ENCODE results near the gene SOCS7. TPM values are rescaled to one million over a fixed set of nuclear protein-coding genes. Genes with fewer than 3 reads are reported as not detected.

The SOCS7 gene
- polyA plus RNA-seq, 1 experiment: 5.8 TPM

DNA sequence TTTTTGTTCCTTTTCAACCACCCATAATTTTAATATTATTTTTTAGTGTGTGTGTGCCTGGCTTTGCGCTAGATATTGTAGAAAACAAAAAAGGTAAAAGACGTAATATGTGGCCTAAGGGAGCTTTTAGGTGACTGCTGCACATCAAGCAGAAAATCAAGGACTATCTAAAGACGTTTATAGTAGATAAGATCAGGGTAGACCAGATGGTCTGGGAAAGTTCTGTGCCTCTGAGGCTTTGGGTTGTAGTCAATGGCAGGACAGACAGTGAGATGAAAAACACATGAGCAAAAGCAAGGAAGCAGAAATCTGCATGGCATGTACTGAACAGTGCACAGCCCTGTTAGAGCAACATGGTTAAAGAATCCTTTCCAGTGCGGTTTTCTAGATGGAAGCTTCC lies 49.8 kb downstream of the SOCS7 start:
- DNase-seq (ENCODE audit: low read depth, low spot score): no peak
- CTCF ChIA-PET: interaction anchor here (1.0 to 3.6 kb wide), 2 partner anchors 13 to 53 kb away, joined by 5 to 21 read pairs; no protein-coding TSS in a partner anchor

DNA sequence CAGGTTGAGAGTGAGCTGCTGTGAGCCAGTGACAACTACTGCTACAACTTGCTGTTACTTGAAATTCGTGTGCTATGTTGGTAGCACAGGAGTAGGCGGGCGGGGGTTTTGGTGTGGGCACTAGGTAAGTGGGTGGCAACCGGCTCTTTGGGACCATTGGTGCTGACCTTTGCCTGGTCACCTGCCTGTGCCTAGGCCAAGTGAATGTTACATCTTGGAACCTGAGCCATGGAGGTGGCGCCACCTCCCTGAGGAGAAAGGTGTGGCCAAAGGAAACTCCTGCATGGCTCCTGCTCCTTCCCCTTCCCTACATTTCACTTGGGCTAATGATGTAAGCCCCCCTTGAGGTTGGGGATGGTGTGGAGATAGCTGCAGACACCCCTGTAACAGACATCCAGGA lies 51.3 kb downstream of the SOCS7 start:
- POLR2A ChIA-PET: no interaction called here
- no peak overlapping the region for H3K27ac ChIP-seq (ENCODE audit: low read depth, low read length)

More for the DNA sequence above, 49.8 kb downstream of the SOCS7 start:
- Histone ChIP-seq H3K4me3 (ENCODE audit: low read depth, low read length) (no peak overlapping the region), H3K9me3 (ENCODE audit: control insufficient read depth, insufficient read depth, low read length) (no peaks in the 10 kb centered on the region), H3K27ac (ENCODE audit: low read depth, low read length) (no peak overlapping the region), H3K27me3 (ENCODE audit: control insufficient read depth, insufficient read depth, low read length) (no peaks in the 10 kb centered on the region)
- TF ChIP-seq, protein P1, sequence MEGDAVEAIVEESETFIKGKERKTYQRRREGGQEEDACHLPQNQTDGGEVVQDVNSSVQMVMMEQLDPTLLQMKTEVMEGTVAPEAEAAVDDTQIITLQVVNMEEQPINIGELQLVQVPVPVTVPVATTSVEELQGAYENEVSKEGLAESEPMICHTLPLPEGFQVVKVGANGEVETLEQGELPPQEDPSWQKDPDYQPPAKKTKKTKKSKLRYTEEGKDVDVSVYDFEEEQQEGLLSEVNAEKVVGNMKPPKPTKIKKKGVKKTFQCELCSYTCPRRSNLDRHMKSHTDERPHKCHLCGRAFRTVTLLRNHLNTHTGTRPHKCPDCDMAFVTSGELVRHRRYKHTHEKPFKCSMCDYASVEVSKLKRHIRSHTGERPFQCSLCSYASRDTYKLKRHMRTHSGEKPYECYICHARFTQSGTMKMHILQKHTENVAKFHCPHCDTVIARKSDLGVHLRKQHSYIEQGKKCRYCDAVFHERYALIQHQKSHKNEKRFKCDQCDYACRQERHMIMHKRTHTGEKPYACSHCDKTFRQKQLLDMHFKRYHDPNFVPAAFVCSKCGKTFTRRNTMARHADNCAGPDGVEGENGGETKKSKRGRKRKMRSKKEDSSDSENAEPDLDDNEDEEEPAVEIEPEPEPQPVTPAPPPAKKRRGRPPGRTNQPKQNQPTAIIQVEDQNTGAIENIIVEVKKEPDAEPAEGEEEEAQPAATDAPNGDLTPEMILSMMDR (IDR thresholded peaks at IDR 0.05; ENCODE audit: low read depth, low read length): no peak
- POLR2A ChIA-PET: no interaction called here

DNA sequence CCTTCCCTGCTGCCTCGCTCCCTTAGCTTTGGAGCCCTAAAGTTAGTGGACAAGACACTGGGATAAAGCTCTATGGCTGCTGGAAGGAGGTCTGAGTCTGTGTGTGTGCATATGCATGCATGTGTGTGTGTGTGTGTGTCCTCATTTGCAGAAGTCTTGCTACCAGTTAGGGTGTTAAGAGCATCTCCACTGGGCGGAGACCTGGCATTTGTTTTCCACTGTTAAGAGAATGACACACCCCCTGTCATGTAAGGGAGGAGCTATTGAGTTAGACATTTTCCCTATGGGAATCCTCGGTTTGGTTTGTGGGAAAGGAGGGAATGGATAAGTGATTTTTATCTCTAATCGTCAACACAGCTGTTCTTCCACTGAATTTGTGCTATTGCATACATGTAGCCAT lies 51.8 kb downstream of the SOCS7 start:
- ChIA-PET POLR2A (no interaction called here), CTCF (interaction anchor here (0.6 to 3.6 kb wide), 3 partner anchors 10 to 55 kb away, joined by 4 to 21 read pairs (median 12); no protein-coding TSS in a partner anchor)
- H3K27me3 ChIP-seq (ENCODE audit: control insufficient read depth, insufficient read depth, low read length): no peaks in the 10 kb centered on the region
- no peak overlapping the region for H3K27ac ChIP-seq (ENCODE audit: low read depth, low read length)
- H3K4me3 ChIP-seq (ENCODE audit: low read depth, low read length): no peak overlapping the region
- DNase-seq (ENCODE audit: low read depth, low spot score): no peak
- TF ChIP-seq, protein P1 (IDR thresholded peaks at IDR 0.05; ENCODE audit: low read depth, low read length): no peak
- H3K9me3 ChIP-seq (ENCODE audit: control insufficient read depth, insufficient read depth, low read length): no peaks in the 10 kb centered on the region

More for the DNA sequence above, 51.3 kb downstream of the SOCS7 start:
- CTCF ChIA-PET: interaction anchor here (1.5 to 3.6 kb wide), 2 partner anchors 11 to 54 kb away, joined by 12 to 21 read pairs; no protein-coding TSS in a partner anchor
- Histone ChIP-seq H3K27me3 (ENCODE audit: control insufficient read depth, insufficient read depth, low read length) (no peaks in the 10 kb centered on the region), H3K4me3 (ENCODE audit: low read depth, low read length) (no peak overlapping the region), H3K9me3 (ENCODE audit: control insufficient read depth, insufficient read depth, low read length) (no peaks in the 10 kb centered on the region)
- DNase-seq (ENCODE audit: low read depth, low spot score): no peak
- TF ChIP-seq, protein P1 (IDR thresholded peaks at IDR 0.05; ENCODE audit: low read depth, low read length): no peak

DNA sequence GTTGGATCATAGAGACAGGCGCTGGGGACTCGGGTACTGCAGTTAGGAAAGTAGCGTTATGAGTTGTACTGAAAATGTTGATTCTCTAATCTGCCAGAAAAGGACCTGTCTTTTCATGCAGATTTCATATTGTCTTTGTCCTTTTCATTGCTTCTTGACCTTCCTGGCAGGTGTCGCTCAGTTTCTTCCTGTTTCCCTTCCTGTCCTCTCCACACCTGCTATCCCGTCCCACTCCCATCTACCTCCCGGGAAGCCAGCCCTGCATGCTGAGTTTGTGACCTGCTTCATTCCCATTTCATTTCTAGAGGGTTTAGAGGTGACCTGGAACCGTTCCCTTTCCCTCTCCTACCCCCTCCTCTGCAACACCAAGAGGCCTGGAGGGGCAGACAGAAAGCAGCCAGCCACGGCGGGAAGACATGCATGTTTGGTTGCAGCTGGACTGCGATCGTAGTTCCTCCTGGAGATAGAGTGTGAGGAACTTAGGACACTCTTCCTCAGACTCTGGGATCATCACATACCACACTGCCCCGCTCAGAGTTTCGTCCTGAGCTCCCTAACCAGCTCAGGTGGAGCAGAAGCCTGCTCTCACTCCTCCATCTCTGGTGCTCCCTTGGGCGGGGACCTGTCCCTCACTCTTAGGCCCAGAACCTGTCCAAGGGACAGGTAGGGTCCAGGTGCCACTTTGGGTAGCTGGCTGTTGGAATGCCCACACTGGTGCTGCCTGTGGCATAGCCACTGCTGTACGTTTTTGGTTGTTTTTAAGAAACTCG lies 52.7 kb downstream of the SOCS7 start:
- H3K4me3 ChIP-seq (ENCODE audit: low read depth, low read length): no peak overlapping the region
- CTCF ChIA-PET: interaction anchor here (0.6 to 3.6 kb wide), 4 partner anchors 10 to 56 kb away, joined by 4 to 21 read pairs (median 10); no protein-coding TSS in a partner anchor
- H3K9me3 ChIP-seq (ENCODE audit: control insufficient read depth, insufficient read depth, low read length): no peaks in the 10 kb centered on the region
- POLR2A ChIA-PET: interaction anchor here (0.6 kb wide), 1 partner anchor 20 kb away, joined by 3 read pairs; no protein-coding TSS in a partner anchor
- TF ChIP-seq, protein P1 (IDR thresholded peaks at IDR 0.05; ENCODE audit: low read depth, low read length): no peak
- DNase-seq (ENCODE audit: low read depth, low spot score): no peak
- H3K27ac ChIP-seq (ENCODE audit: low read depth, low read length): no peak overlapping the region
- H3K27me3 ChIP-seq (ENCODE audit: control insufficient read depth, insufficient read depth, low read length): no peaks in the 10 kb centered on the region

DNA sequence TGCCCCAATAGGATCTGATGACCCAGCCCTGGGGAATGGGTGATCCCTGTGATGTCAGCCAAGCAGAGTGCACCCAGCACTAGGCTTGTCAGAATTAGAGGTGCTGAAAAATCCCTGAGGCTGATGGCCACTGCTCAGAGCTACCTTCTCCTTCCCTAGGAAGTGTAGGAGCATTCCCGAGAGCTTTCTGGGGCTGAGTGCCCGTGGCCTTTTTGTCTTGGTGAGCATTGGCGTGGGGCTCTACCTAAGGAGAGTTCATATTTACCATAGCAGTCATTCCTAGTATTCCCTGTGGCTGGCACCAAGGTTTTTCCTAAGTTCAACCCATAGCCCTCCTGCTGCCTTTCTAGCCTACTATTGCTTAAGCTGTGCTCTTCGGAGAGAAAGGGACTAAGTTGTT lies 54.0 kb downstream of the SOCS7 start:
- DNase-seq (ENCODE audit: low read depth, low spot score): no peak
- POLR2A ChIA-PET: no interaction called here
- H3K9me3 ChIP-seq (ENCODE audit: control insufficient read depth, insufficient read depth, low read length): no peaks in the 10 kb centered on the region

More for the DNA sequence above, 54.0 kb downstream of the SOCS7 start:
- H3K4me3 ChIP-seq (ENCODE audit: low read depth, low read length): no peak overlapping the region
- TF ChIP-seq, protein P1 (IDR thresholded peaks at IDR 0.05; ENCODE audit: low read depth, low read length): no peak
- H3K27ac ChIP-seq (ENCODE audit: low read depth, low read length): no peak overlapping the region
- CTCF ChIA-PET: interaction anchor here (0.6 to 1.9 kb wide), 3 partner anchors 9 to 83 kb away, joined by 3 to 8 read pairs (median 3); no protein-coding TSS in a partner anchor
- H3K27me3 ChIP-seq (ENCODE audit: control insufficient read depth, insufficient read depth, low read length): peaks cover 3% of the 10 kb centered on the region

All from AG04450 (cell line).